Measurements from ENCODE around the gene DYNLRB1. TPM values are rescaled to one million over a fixed set of nuclear protein-coding genes. Genes with fewer than 3 reads are reported as not detected.

The DYNLRB1 gene
- total and polyA plus RNA-seq, 2 of the 13 experiments (the other 11 are each of a cell fraction or from before 2014, with no cell fraction given): 140 to 244 TPM

DNA sequence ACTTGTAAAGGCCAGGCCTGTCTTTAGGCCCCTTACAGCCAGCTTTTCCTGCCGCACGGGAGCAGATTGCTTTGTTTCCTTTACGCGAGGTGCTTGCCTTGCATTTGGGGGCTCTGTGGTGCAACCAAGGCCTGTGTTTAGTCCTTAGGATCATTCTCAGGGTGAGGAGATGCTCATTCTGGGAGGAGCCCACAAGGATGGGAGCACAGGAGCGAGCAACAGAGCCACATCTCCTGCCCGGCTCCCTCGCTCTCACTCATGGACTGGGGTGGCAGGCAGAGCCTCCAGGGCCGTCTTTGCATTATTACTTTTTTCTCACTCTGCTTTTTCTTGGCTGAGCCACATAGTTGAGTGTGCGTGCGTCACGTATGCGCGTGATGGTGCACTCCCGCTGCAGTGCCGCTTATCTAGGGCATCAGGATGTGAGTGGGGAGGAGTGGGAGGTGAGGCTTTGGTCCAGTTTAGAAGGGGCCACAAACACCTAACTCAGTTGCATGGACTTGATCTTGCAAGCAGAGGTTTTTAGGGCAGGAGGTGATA is 19.1 kb downstream of the DYNLRB1 start:
- in situ Hi-C loops (cut with HindIII; ENCODE audit: extremely low pct_ligation_motif_present, low pct_unique_long_range_greater_than_20kb): loop anchor here (5.0 kb wide), 1 partner anchor 177 kb away; no protein-coding TSS in a partner anchor
- no peak for DNase-seq (ENCODE audit: low spot score)
- FAIRE-seq: no peak
- POLR2A ChIA-PET: no interaction called here
- Histone ChIP-seq H3K4me3 (replicated peaks in 1 of 3; ENCODE audit: insufficient read depth in 1 of 3, low read depth in 2 of 3, low read length in 3 of 3) (no peak overlapping the region), H3K79me2 (ENCODE audit: insufficient read depth, low read length) (peaks cover 11% of the 10 kb centered on the region), H2AFZ (ENCODE audit: low read length) (no peak overlapping the region), H3K4me2 (ENCODE audit: low read depth, low read length) (no peak overlapping the region), H3K27me3 (ENCODE audit: control insufficient read depth in 1 of 2, insufficient read depth in 2 of 2, low read length in 2 of 2) (no peaks in the 10 kb centered on the region), H4K20me1 (ENCODE audit: insufficient read depth, low read length) (peaks cover 8% of the 10 kb centered on the region; the same call in 1 of the 2 replicates), H3K36me3 (replicated peaks in 1 of 2; ENCODE audit: control insufficient read depth in 1 of 2, insufficient read depth in 2 of 2, low read length in 2 of 2) (peaks cover 62 to 89% of the 10 kb centered on the region in 2 experiments), H3K27ac (ENCODE audit: extremely low read length, insufficient read depth, low read length) (no peak overlapping the region), H3K4me1 (ENCODE audit: insufficient read depth, low read length) (no peaks in the 10 kb centered on the region), H3K9ac (ENCODE audit: insufficient read depth, low read depth, low read length) (no peak overlapping the region), H3K9me3 (ENCODE audit: low read length) (no peaks in the 10 kb centered on the region)
- no peak for ATAC-seq
- intact Hi-C loops (cut with micrococcal nuclease; ENCODE audit: unreplicated experiment): loop anchor here (5.0 kb wide), 1 partner anchor 172 kb away; no protein-coding TSS in a partner anchor
- BruUV-seq (replicated peaks): no TSS peak
- CTCF ChIA-PET (ENCODE audit: low intra/inter-chr PET ratio, low total read pairs): no interaction called here
- TF ChIP-seq HNRNPH1 (optimal IDR thresholded peaks at IDR 0.05; ENCODE audit: low read depth, low read length): no peak
- TF ChIP-seq, protein P1, sequence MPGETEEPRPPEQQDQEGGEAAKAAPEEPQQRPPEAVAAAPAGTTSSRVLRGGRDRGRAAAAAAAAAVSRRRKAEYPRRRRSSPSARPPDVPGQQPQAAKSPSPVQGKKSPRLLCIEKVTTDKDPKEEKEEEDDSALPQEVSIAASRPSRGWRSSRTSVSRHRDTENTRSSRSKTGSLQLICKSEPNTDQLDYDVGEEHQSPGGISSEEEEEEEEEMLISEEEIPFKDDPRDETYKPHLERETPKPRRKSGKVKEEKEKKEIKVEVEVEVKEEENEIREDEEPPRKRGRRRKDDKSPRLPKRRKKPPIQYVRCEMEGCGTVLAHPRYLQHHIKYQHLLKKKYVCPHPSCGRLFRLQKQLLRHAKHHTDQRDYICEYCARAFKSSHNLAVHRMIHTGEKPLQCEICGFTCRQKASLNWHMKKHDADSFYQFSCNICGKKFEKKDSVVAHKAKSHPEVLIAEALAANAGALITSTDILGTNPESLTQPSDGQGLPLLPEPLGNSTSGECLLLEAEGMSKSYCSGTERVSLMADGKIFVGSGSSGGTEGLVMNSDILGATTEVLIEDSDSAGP (CRISPR knock-in tag; IDR thresholded peaks at IDR 0.05; ENCODE audit: borderline replicate concordance): 0 out of 2 replicates have a peak, but pooled peaks have one; percentile 20
- WGBS (ENCODE audit: low lambda C conversion rate): 96% methylated on average over 15 of the region's 15 CpGs

DNA sequence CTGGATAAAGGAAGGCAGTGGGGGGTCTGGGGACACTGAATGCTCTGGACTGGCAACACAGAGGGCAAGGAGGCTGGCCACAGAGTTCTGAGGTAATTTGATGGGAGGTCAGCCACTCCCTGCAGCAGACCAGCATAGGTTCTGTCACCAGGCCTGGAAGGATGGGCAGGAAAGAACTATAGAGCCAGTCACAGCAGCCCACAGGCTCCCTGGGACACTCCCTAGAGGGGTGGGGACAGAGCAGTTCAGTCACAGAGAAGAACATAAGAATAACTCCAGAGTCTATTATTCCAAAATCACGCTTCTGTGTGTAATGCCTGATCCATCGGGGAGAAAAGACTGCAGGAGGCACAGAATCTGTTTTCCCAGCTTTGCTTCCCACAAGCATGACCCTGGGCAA is 19.6 kb downstream of the DYNLRB1 start:
- Histone ChIP-seq H3K79me2 (ENCODE audit: insufficient read depth, low read length) (peaks cover 9% of the 10 kb centered on the region), H2AFZ (ENCODE audit: low read length) (no peak overlapping the region), H3K4me1 (ENCODE audit: insufficient read depth, low read length) (no peaks in the 10 kb centered on the region), H3K4me3 (replicated peaks in 1 of 3; ENCODE audit: insufficient read depth in 1 of 3, low read depth in 2 of 3, low read length in 3 of 3) (no peak overlapping the region), H3K36me3 (replicated peaks in 1 of 2; ENCODE audit: control insufficient read depth in 1 of 2, insufficient read depth in 2 of 2, low read length in 2 of 2) (peaks cover 62 to 89% of the 10 kb centered on the region in 2 experiments), H3K27ac (ENCODE audit: extremely low read length, insufficient read depth, low read length) (no peak overlapping the region), H3K4me2 (ENCODE audit: low read depth, low read length) (no peak overlapping the region), H4K20me1 (ENCODE audit: insufficient read depth, low read length) (peaks cover 8% of the 10 kb centered on the region; the same call in 1 of the 2 replicates), H3K9me3 (ENCODE audit: low read length) (no peaks in the 10 kb centered on the region), H3K9ac (ENCODE audit: insufficient read depth, low read depth, low read length) (no peak overlapping the region), H3K27me3 (ENCODE audit: control insufficient read depth in 1 of 2, insufficient read depth in 2 of 2, low read length in 2 of 2) (no peaks in the 10 kb centered on the region)
- 91% methylated on average over 2 of the region's 2 CpGs for WGBS (ENCODE audit: low lambda C conversion rate)
- BruUV-seq (replicated peaks): TSS peak; percentile 44
- DNase-seq (ENCODE audit: low spot score): no peak
- ChIA-PET POLR2A (no interaction called here), CTCF (ENCODE audit: low intra/inter-chr PET ratio, low total read pairs) (no interaction called here)
- in situ Hi-C loops (cut with HindIII; ENCODE audit: extremely low pct_ligation_motif_present, low pct_unique_long_range_greater_than_20kb) (loop anchor here (5.0 kb wide), 1 partner anchor 176 kb away; no protein-coding TSS in a partner anchor), intact Hi-C loops (cut with micrococcal nuclease; ENCODE audit: unreplicated experiment) (loop anchor here (5.0 kb wide), 1 partner anchor 171 kb away; no protein-coding TSS in a partner anchor)
- ATAC-seq: no peak
- FAIRE-seq: no peak
- TF ChIP-seq YEATS2 (CRISPR knock-in tag; IDR thresholded peaks at IDR 0.05; ENCODE audit: borderline replicate concordance) (no peak), TBX2 (CRISPR knock-in tag; IDR thresholded peaks at IDR 0.05; ENCODE audit: borderline replicate concordance) (0 out of 2 replicates have a peak, but pooled peaks have one; percentile 20)

Measured in HepG2 (cell line).